Measurements from ENCODE around the gene KLHL35.
A peak's percentile ranks its signal among the peaks of the same experiment; 100 is the strongest.

KLHL35 gene

GRCh38 chr11:75426720-75427086, 6.3 kb downstream of the KLHL35 start:
- Histone ChIP-seq H3K36me3 (ENCODE audit: control insufficient read depth, low read length) (no peaks in the 10 kb centered on the region), H3K9me3 (ENCODE audit: control insufficient read depth, insufficient read depth, low read length) (no peaks in the 10 kb centered on the region), H3K27ac (ENCODE audit: low read depth, low read length) (no peak overlapping the region), H3K4me3 (ENCODE audit: low read length) (no peak overlapping the region), H3K9me2 (replicated peaks; ENCODE audit: control insufficient read depth, low read length) (no peaks in the 10 kb centered on the region), H4K20me1 (ENCODE audit: control insufficient read depth, insufficient read depth, low read depth, low read length) (no peaks in the 10 kb centered on the region), H3F3A (ENCODE audit: control insufficient read depth, insufficient read depth) (no peaks in the 10 kb centered on the region), H3K4me1 (ENCODE audit: control insufficient read depth, low read length) (no peaks in the 10 kb centered on the region), H3K27me3 (ENCODE audit: control insufficient read depth, low read length) (peaks cover 8% of the 10 kb centered on the region; the same call in 1 of the 2 replicates), H3K79me2 (ENCODE audit: control insufficient read depth, low read length) (no peaks in the 10 kb centered on the region), H3K4me2 (ENCODE audit: low read length) (no peak overlapping the region)
- TF ChIP-seq CTCF (IDR thresholded peaks at IDR 0.05; ENCODE audit: low read depth, low read length, poor library complexity, severe bottlenecking) (no peak), EZH2phosphoT487 (IDR thresholded peaks at IDR 0.05; ENCODE audit: borderline replicate concordance, low read length) (no peak)

GRCh38 chr11:75425422-75425821, 7.6 kb downstream of the KLHL35 start:
- Histone ChIP-seq H3K9me2 (replicated peaks; ENCODE audit: control insufficient read depth, low read length) (no peaks in the 10 kb centered on the region), H3K4me2 (ENCODE audit: low read length) (no peak overlapping the region), H3K27ac (ENCODE audit: low read depth, low read length) (no peak overlapping the region), H3K9me3 (ENCODE audit: control insufficient read depth, insufficient read depth, low read length) (no peaks in the 10 kb centered on the region), H3F3A (ENCODE audit: control insufficient read depth, insufficient read depth) (no peaks in the 10 kb centered on the region), H3K36me3 (ENCODE audit: control insufficient read depth, low read length) (no peaks in the 10 kb centered on the region), H3K4me1 (ENCODE audit: control insufficient read depth, low read length) (no peaks in the 10 kb centered on the region), H3K79me2 (ENCODE audit: control insufficient read depth, low read length) (no peaks in the 10 kb centered on the region), H3K4me3 (ENCODE audit: low read length) (no peak overlapping the region), H3K27me3 (ENCODE audit: control insufficient read depth, low read length) (no peaks in the 10 kb centered on the region; the same call in 1 of the 2 replicates), H4K20me1 (ENCODE audit: control insufficient read depth, insufficient read depth, low read depth, low read length) (no peaks in the 10 kb centered on the region)
- TF ChIP-seq EZH2phosphoT487 (IDR thresholded peaks at IDR 0.05; ENCODE audit: borderline replicate concordance, low read length) (no peak), CTCF (IDR thresholded peaks at IDR 0.05; ENCODE audit: low read depth, low read length, poor library complexity, severe bottlenecking) (peak; percentile 38)

GRCh38 chr11:75424396-75424795, 8.6 kb downstream of the KLHL35 start:
- no peaks in the 10 kb centered on the region for H3K9me2 ChIP-seq (replicated peaks; ENCODE audit: control insufficient read depth, low read length)
- H3K4me1 ChIP-seq (ENCODE audit: control insufficient read depth, low read length): no peaks in the 10 kb centered on the region
- H3F3A ChIP-seq (ENCODE audit: control insufficient read depth, insufficient read depth): no peaks in the 10 kb centered on the region
- no peak for TF ChIP-seq CTCF (IDR thresholded peaks at IDR 0.05; ENCODE audit: low read depth, low read length, poor library complexity, severe bottlenecking)
- no peak for TF ChIP-seq EZH2phosphoT487 (IDR thresholded peaks at IDR 0.05; ENCODE audit: borderline replicate concordance, low read length)
- H3K4me3 ChIP-seq (ENCODE audit: low read length): no peak overlapping the region
- no peaks in the 10 kb centered on the region for H3K27me3 ChIP-seq (ENCODE audit: control insufficient read depth, low read length)
- no peaks in the 10 kb centered on the region for H3K79me2 ChIP-seq (ENCODE audit: control insufficient read depth, low read length)
- no peaks in the 10 kb centered on the region for H4K20me1 ChIP-seq (ENCODE audit: control insufficient read depth, insufficient read depth, low read depth, low read length)
- no peak overlapping the region for H3K27ac ChIP-seq (ENCODE audit: low read depth, low read length)
- H3K9me3 ChIP-seq (ENCODE audit: control insufficient read depth, insufficient read depth, low read length): no peaks in the 10 kb centered on the region
- H3K4me2 ChIP-seq (ENCODE audit: low read length): no peak overlapping the region
- no peaks in the 10 kb centered on the region for H3K36me3 ChIP-seq (ENCODE audit: control insufficient read depth, low read length)

GRCh38 chr11:75423721-75424120, 9.3 kb downstream of the KLHL35 start:
- Histone ChIP-seq H3F3A (ENCODE audit: control insufficient read depth, insufficient read depth) (no peaks in the 10 kb centered on the region), H4K20me1 (ENCODE audit: control insufficient read depth, insufficient read depth, low read depth, low read length) (no peaks in the 10 kb centered on the region), H3K27me3 (ENCODE audit: control insufficient read depth, low read length) (no peaks in the 10 kb centered on the region), H3K27ac (ENCODE audit: low read depth, low read length) (no peak overlapping the region), H3K36me3 (ENCODE audit: control insufficient read depth, low read length) (no peaks in the 10 kb centered on the region), H3K4me3 (ENCODE audit: low read length) (no peak overlapping the region), H3K79me2 (ENCODE audit: control insufficient read depth, low read length) (no peaks in the 10 kb centered on the region), H3K9me2 (replicated peaks; ENCODE audit: control insufficient read depth, low read length) (no peaks in the 10 kb centered on the region), H3K4me2 (ENCODE audit: low read length) (no peak overlapping the region), H3K4me1 (ENCODE audit: control insufficient read depth, low read length) (no peaks in the 10 kb centered on the region), H3K9me3 (ENCODE audit: control insufficient read depth, insufficient read depth, low read length) (no peaks in the 10 kb centered on the region)
- no peak for TF ChIP-seq EZH2phosphoT487 (IDR thresholded peaks at IDR 0.05; ENCODE audit: borderline replicate concordance, low read length)
- no peak for TF ChIP-seq CTCF (IDR thresholded peaks at IDR 0.05; ENCODE audit: low read depth, low read length, poor library complexity, severe bottlenecking)
